GM23338 (cell line): Measurements from ENCODE around the gene IPCEF1. TPM values are rescaled to one million over a fixed set of nuclear protein-coding genes. Genes with fewer than 3 reads are reported as not detected.

ENCODE experiments used
- ATAC-seq: fragments of 200-7000 bp; cut with Tn5 transposase; 3 replicates; pipeline ENCODE4 v1.9.1; 2020
- DNase-seq: peaks from one replicate; pipeline ENCODE4 v3.0.0-alpha.2; 2015; ENCODE audit warnings: low spot score
- H2AFZ ChIP-seq: fragments of 200-600 bp; sonication (generic); 2 replicates; pipeline ENCODE4 v1.8.0; 2016; ENCODE audit warnings: antibody characterized with exemption, mild to moderate bottlenecking, moderate library complexity
- H3F3A ChIP-seq: fragments of 200-600 bp; sonication (generic); replicated peaks from 2 replicates; pipeline ENCODE4 v1.8.0; 2017; ENCODE audit warnings: antibody characterized with exemption, mixed run types, low read depth
- H3K27ac ChIP-seq: fragments of 200-600 bp; sonication (generic); 2 replicates; pipeline ENCODE4 v1.6.1; 2016; ENCODE audit warnings: low read depth
- H3K27me3 ChIP-seq: fragments of 200-600 bp; sonication (generic); 2 replicates; pipeline ENCODE4 v1.8.0; 2016; ENCODE audit warnings: mild to moderate bottlenecking, mixed run types, moderate library complexity; ENCODE audit not compliant: insufficient read depth
- H3K36me3 ChIP-seq: fragments of 200-600 bp; sonication (generic); 2 replicates; pipeline ENCODE4 v1.8.0; 2016; ENCODE audit warnings: mild to moderate bottlenecking; ENCODE audit not compliant: insufficient read depth
- H3K4me1 ChIP-seq: fragments of 200-600 bp; sonication (generic); 2 replicates; pipeline ENCODE4 v1.8.0; 2016; ENCODE audit warnings: mild to moderate bottlenecking, moderate library complexity; ENCODE audit not compliant: insufficient read depth
- H3K4me2 ChIP-seq: fragments of 200-600 bp; sonication (generic); 2 replicates; pipeline ENCODE4 v1.7.1; 2017; ENCODE audit warnings: mixed run types
- H3K4me3 ChIP-seq: fragments of 200-600 bp; sonication (generic); 2 replicates; pipeline ENCODE4 v1.6.1; 2016; ENCODE audit warnings: mixed run types
- H3K79me2 ChIP-seq: fragments of 200-600 bp; sonication (generic); replicated peaks from 2 replicates; pipeline ENCODE4 v1.8.0; 2017; ENCODE audit warnings: mild to moderate bottlenecking; ENCODE audit not compliant: insufficient read depth
- H3K9me2 ChIP-seq: fragments of 200-600 bp; sonication (generic); 2 replicates; pipeline ENCODE4 v1.8.0; 2017; ENCODE audit not compliant: insufficient read depth
- H4K20me1 ChIP-seq: fragments of 200-600 bp; sonication (generic); replicated peaks from 2 replicates; pipeline ENCODE4 v1.8.0; 2017; ENCODE audit warnings: mild to moderate bottlenecking; ENCODE audit not compliant: insufficient read depth
- H3K27ac Mint-ChIP-seq: 2 replicates; pipeline ENCODE4 v1.8.0; 2020; ENCODE audit warnings: inconsistent platforms, mild to moderate bottlenecking, moderate library complexity, mixed read lengths
- H3K27me3 Mint-ChIP-seq: 3 replicates; pipeline ENCODE4 v1.8.0; 2022; ENCODE audit warnings: low read depth, mild to moderate bottlenecking, moderate library complexity, mixed read lengths, inconsistent platforms; ENCODE audit not compliant: insufficient read depth, poor library complexity
- H3K36me3 Mint-ChIP-seq: 3 replicates; pipeline ENCODE4 v1.8.0; 2021; ENCODE audit warnings: low read depth, mild to moderate bottlenecking, inconsistent platforms, moderate library complexity, mixed read lengths
- H3K4me1 Mint-ChIP-seq: 3 replicates; pipeline ENCODE4 v1.8.0; 2020; ENCODE audit warnings: mild to moderate bottlenecking, inconsistent platforms, mixed read lengths
- H3K4me3 Mint-ChIP-seq: 3 replicates; pipeline ENCODE4 v1.8.0; 2021; ENCODE audit warnings: moderate library complexity, mild to moderate bottlenecking, inconsistent platforms, mixed read lengths
- H3K9me3 Mint-ChIP-seq: 3 replicates; pipeline ENCODE4 v1.8.0; 2020; ENCODE audit warnings: moderate library complexity, mild to moderate bottlenecking, inconsistent platforms, mixed read lengths
- CREB1 ChIP-seq: fragments of 250-450 bp; sonication (Bioruptor Pico); IDR thresholded peaks from 2 replicates; pipeline ENCODE4 v1.5.0; 2020; ENCODE audit warnings: low read depth, mild to moderate bottlenecking, moderate library complexity
- ETS1 ChIP-seq: IDR thresholded peaks from 2 replicates; pipeline ENCODE4 v1.6.1; 2016; ENCODE audit warnings: antibody characterized with exemption
- EZH2 ChIP-seq: fragments of 200-600 bp; sonication (generic); IDR thresholded peaks from one replicate; pipeline ENCODE4 v1.8.0; 2017; ENCODE audit warnings: antibody characterized with exemption, mild to moderate bottlenecking, low read depth; ENCODE audit not compliant: unreplicated experiment
- EZH2phosphoT487 ChIP-seq: fragments of 200-600 bp; sonication (generic); IDR thresholded peaks from one replicate; pipeline ENCODE4 v1.8.1; 2018; ENCODE audit warnings: antibody characterized with exemption; ENCODE audit not compliant: unreplicated experiment
- POLR2AphosphoS5 ChIP-seq: IDR thresholded peaks from 2 replicates; pipeline ENCODE4 v1.6.1; 2016; ENCODE audit warnings: antibody characterized with exemption, low read depth
- ZNF331 ChIP-seq: fragments of 250-450 bp; sonication (Bioruptor Pico); IDR thresholded peaks from 2 replicates; pipeline ENCODE4 v1.5.0; 2020; ENCODE audit warnings: low read depth, mild to moderate bottlenecking, moderate library complexity
- polyA plus RNA-seq: library from polyadenylated mRNA; unstranded; fragments of >200 nt; fragmentation: Nextera tagmentation; extraction: Ambion mirVana; gene quantifications from 2 replicates; pipeline ENCODE4 v1.2.1, GENCODE V29; 2016
- total RNA-seq: library from RNA; depleted of rRNA; stranded (reverse); fragments of >200 nt; shearing (Covaris generic); gene quantifications from 2 replicates; pipeline ENCODE4 v1.2.3, GENCODE V29; 2014
- TF ChIP-seq, protein P1 (sequence below): IDR thresholded peaks from one replicate; pipeline ENCODE4 v1.6.1; 2018; ENCODE audit warnings: antibody characterized with exemption; ENCODE audit not compliant: unreplicated experiment
- TF ChIP-seq, protein P2 (sequence below): fragments of 250-450 bp; sonication (Bioruptor Pico); IDR thresholded peaks from 2 replicates; pipeline ENCODE4 v1.5.0; 2020; ENCODE audit warnings: mild to moderate bottlenecking, moderate library complexity

The IPCEF1 gene
- total and polyA plus RNA-seq, 2 experiments from 2014 or later: 0.15 to 1.8 TPM

DNA sequence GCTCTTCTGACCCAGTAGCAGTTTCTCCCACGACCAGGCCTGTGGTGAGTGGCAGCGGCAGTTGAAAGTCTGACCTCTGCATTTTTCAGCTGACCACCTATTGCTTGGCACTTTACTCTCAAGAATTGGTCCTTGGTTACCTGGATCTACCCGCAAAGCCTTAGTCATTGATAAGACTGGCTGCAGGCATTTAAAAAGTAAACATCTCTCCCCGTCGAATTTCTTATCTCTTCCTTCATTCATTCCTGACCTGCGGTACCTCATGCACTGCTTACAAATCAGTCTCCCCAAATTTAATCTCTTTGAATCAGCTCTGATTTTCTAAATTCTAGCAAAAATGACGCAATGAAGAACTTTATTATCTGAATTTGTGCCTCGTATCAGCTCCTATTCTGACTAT, 26.1 kb upstream of the IPCEF1 start:
- H3K79me2 ChIP-seq: no peaks in the 10 kb centered on the region
- no peak overlapping the region for H3K27ac Mint-ChIP-seq
- no peaks in the 10 kb centered on the region for H3K27me3 ChIP-seq
- H3K4me1 ChIP-seq: no peaks in the 10 kb centered on the region
- no peak overlapping the region for H3K27ac ChIP-seq
- peaks cover 9% of the 10 kb centered on the region for H3K4me1 Mint-ChIP-seq
- H3K36me3 Mint-ChIP-seq: no peaks in the 10 kb centered on the region
- TF ChIP-seq EZH2phosphoT487 (no peak), EZH2 (no peak), POLR2AphosphoS5 (no peak), ETS1 (no peak)
- TF ChIP-seq, protein P1, sequence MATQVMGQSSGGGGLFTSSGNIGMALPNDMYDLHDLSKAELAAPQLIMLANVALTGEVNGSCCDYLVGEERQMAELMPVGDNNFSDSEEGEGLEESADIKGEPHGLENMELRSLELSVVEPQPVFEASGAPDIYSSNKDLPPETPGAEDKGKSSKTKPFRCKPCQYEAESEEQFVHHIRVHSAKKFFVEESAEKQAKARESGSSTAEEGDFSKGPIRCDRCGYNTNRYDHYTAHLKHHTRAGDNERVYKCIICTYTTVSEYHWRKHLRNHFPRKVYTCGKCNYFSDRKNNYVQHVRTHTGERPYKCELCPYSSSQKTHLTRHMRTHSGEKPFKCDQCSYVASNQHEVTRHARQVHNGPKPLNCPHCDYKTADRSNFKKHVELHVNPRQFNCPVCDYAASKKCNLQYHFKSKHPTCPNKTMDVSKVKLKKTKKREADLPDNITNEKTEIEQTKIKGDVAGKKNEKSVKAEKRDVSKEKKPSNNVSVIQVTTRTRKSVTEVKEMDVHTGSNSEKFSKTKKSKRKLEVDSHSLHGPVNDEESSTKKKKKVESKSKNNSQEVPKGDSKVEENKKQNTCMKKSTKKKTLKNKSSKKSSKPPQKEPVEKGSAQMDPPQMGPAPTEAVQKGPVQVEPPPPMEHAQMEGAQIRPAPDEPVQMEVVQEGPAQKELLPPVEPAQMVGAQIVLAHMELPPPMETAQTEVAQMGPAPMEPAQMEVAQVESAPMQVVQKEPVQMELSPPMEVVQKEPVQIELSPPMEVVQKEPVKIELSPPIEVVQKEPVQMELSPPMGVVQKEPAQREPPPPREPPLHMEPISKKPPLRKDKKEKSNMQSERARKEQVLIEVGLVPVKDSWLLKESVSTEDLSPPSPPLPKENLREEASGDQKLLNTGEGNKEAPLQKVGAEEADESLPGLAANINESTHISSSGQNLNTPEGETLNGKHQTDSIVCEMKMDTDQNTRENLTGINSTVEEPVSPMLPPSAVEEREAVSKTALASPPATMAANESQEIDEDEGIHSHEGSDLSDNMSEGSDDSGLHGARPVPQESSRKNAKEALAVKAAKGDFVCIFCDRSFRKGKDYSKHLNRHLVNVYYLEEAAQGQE: no peak
- peaks cover 2% of the 10 kb centered on the region for H3K27me3 Mint-ChIP-seq
- H3K4me3 ChIP-seq: no peak overlapping the region
- H4K20me1 ChIP-seq: no peaks in the 10 kb centered on the region
- H3F3A ChIP-seq: no peaks in the 10 kb centered on the region
- H3K9me2 ChIP-seq: no peaks in the 10 kb centered on the region
- H3K36me3 ChIP-seq: no peaks in the 10 kb centered on the region
- H3K4me3 Mint-ChIP-seq: no peak overlapping the region
- ATAC-seq (no peak), DNase-seq (no peak)
- no peak overlapping the region for H3K4me2 ChIP-seq
- H2AFZ ChIP-seq: no peak overlapping the region
- H3K9me3 Mint-ChIP-seq: no peaks in the 10 kb centered on the region

GRCh38 chr6:154381548-154381947, 24.9 kb upstream of the IPCEF1 start:
- Histone ChIP-seq H2AFZ (peak overlapping the region; percentile 69), H3F3A (no peaks in the 10 kb centered on the region), H3K27me3 (no peaks in the 10 kb centered on the region), H4K20me1 (no peaks in the 10 kb centered on the region), H3K36me3 (no peaks in the 10 kb centered on the region), H3K27ac (no peak overlapping the region), H3K79me2 (no peaks in the 10 kb centered on the region), H3K4me1 (no peaks in the 10 kb centered on the region), H3K4me3 (no peak overlapping the region), H3K4me2 (peak overlapping the region; percentile 43; the same call in 1 of the 2 replicates), H3K9me2 (no peaks in the 10 kb centered on the region)
- H3K9me3 Mint-ChIP-seq: no peaks in the 10 kb centered on the region
- no peaks in the 10 kb centered on the region for H3K36me3 Mint-ChIP-seq
- H3K4me1 Mint-ChIP-seq: peaks cover 9% of the 10 kb centered on the region
- peaks cover 2% of the 10 kb centered on the region for H3K27me3 Mint-ChIP-seq
- H3K4me3 Mint-ChIP-seq: no peak overlapping the region
- DNase-seq (no peak), ATAC-seq (no peak)
- H3K27ac Mint-ChIP-seq: no peak overlapping the region
- TF ChIP-seq ZNF331 (CRISPR knock-in tag) (no peak), POLR2AphosphoS5 (no peak), CREB1 (CRISPR knock-in tag) (no peak), EZH2phosphoT487 (no peak), ETS1 (no peak), EZH2 (no peak)
- TF ChIP-seq, protein P2, sequence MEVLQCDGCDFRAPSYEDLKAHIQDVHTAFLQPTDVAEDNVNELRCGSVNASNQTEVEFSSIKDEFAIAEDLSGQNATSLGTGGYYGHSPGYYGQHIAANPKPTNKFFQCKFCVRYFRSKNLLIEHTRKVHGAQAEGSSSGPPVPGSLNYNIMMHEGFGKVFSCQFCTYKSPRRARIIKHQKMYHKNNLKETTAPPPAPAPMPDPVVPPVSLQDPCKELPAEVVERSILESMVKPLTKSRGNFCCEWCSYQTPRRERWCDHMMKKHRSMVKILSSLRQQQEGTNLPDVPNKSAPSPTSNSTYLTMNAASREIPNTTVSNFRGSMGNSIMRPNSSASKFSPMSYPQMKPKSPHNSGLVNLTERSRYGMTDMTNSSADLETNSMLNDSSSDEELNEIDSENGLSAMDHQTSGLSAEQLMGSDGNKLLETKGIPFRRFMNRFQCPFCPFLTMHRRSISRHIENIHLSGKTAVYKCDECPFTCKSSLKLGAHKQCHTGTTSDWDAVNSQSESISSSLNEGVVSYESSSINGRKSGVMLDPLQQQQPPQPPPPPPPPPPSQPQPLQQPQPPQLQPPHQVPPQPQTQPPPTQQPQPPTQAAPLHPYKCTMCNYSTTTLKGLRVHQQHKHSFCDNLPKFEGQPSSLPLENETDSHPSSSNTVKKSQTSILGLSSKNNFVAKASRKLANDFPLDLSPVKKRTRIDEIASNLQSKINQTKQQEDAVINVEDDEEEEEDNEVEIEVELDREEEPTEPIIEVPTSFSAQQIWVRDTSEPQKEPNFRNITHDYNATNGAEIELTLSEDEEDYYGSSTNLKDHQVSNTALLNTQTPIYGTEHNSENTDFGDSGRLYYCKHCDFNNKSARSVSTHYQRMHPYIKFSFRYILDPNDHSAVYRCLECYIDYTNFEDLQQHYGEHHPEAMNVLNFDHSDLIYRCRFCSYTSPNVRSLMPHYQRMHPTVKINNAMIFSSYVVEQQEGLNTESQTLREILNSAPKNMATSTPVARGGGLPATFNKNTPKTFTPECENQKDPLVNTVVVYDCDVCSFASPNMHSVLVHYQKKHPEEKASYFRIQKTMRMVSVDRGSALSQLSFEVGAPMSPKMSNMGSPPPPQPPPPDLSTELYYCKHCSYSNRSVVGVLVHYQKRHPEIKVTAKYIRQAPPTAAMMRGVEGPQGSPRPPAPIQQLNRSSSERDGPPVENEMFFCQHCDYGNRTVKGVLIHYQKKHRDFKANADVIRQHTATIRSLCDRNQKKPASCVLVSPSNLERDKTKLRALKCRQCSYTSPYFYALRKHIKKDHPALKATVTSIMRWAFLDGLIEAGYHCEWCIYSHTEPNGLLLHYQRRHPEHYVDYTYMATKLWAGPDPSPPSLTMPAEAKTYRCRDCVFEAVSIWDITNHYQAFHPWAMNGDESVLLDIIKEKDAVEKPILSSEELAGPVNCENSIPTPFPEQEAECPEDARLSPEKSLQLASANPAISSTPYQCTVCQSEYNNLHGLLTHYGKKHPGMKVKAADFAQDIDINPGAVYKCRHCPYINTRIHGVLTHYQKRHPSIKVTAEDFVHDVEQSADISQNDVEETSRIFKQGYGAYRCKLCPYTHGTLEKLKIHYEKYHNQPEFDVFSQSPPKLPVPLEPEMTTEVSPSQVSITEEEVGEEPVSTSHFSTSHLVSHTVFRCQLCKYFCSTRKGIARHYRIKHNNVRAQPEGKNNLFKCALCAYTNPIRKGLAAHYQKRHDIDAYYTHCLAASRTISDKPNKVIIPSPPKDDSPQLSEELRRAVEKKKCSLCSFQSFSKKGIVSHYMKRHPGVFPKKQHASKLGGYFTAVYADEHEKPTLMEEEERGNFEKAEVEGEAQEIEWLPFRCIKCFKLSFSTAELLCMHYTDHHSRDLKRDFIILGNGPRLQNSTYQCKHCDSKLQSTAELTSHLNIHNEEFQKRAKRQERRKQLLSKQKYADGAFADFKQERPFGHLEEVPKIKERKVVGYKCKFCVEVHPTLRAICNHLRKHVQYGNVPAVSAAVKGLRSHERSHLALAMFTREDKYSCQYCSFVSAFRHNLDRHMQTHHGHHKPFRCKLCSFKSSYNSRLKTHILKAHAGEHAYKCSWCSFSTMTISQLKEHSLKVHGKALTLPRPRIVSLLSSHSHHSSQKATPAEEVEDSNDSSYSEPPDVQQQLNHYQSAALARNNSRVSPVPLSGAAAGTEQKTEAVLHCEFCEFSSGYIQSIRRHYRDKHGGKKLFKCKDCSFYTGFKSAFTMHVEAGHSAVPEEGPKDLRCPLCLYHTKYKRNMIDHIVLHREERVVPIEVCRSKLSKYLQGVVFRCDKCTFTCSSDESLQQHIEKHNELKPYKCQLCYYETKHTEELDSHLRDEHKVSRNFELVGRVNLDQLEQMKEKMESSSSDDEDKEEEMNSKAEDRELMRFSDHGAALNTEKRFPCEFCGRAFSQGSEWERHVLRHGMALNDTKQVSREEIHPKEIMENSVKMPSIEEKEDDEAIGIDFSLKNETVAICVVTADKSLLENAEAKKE: no peak
